Stimulated activated CD4-positive, alpha-beta T cell treated with anti-CD3 and anti-CD28 coated beads, TNF-alpha, amount 100 ng/mL, for 1 hour (primary cell): Measurements from ENCODE around the gene PSMB3.
"Not testable (repeated sequence)": the region's sequence is repeated elsewhere in the genome, so short reads cannot be mapped to it uniquely, and the experiment has no call there.

Source experiments
- DNase-seq, 3 donors: peaks; one replicate each; pipeline ENCODE4 v3.0.0-alpha.2; 2020; ENCODE audit warnings: low read depth in 3 of 3, low spot score in 1 of 3

Gene PSMB3

GRCh38 chr17:38748892-38749222, 3.7 kb upstream of the PSMB3 start:
- no peak for DNase-seq

GRCh38 chr17:38749223-38750043, 3.1 kb upstream of the PSMB3 start:
- no peak for DNase-seq

GRCh38 chr17:38750044-38750311, 2.6 kb upstream of the PSMB3 start:
- no peak for DNase-seq

- DNase-seq, result no peak
Measured at GRCh38 chr17:38750312-38751121, 2.0 kb upstream of the PSMB3 start.

GRCh38 chr17:38751144-38751807, 1.3 kb upstream of the PSMB3 start:
- no peak for DNase-seq

GRCh38 chr17:38751808-38752307, 683 bp upstream of the PSMB3 start:
- peak; percentile 47 to 91 (median 78) for DNase-seq

GRCh38 chr17:38753071-38753506, 548 bp downstream of the PSMB3 start:
- DNase-seq, result no peak

- DNase-seq, result no peak
Measured at GRCh38 chr17:38761612-38762011, 9.1 kb downstream of the PSMB3 start.

- DNase-seq, result no peak
Measured at GRCh38 chr17:38762231-38762630, 9.7 kb downstream of the PSMB3 start.

- DNase-seq, result no peak
Measured at GRCh38 chr17:38766341-38766740, 13.8 kb downstream of the PSMB3 start.

GRCh38 chr17:38768417-38768816, 15.9 kb downstream of the PSMB3 start:
- no peak for DNase-seq

GRCh38 chr17:38773258-38773657, 20.7 kb downstream of the PSMB3 start:
- no peak for DNase-seq

GRCh38 chr17:38777641-38778250, 25.2 kb downstream of the PSMB3 start:
- no peak for DNase-seq

- no peak for DNase-seq
Measured at GRCh38 chr17:38779965-38780752, 27.6 kb downstream of the PSMB3 start.

GRCh38 chr17:38783227-38783626, 30.7 kb downstream of the PSMB3 start:
- no peak for DNase-seq

- DNase-seq, result no peak
Measured at GRCh38 chr17:38786372-38786771, 33.8 kb downstream of the PSMB3 start.

GRCh38 chr17:38787999-38788398, 35.5 kb downstream of the PSMB3 start:
- DNase-seq, result not testable (repeated sequence)

- no peak for DNase-seq
Measured at GRCh38 chr17:38789185-38789584, 36.6 kb downstream of the PSMB3 start.

GRCh38 chr17:38790148-38790707, 37.7 kb downstream of the PSMB3 start:
- not testable (repeated sequence) for DNase-seq

- no peak for DNase-seq
Measured at GRCh38 chr17:38791162-38791561, 38.6 kb downstream of the PSMB3 start.
